Hepatocyte (in vitro differentiated cells): ENCODE results near the gene CEL.

Source experiments
- CTCF ChIP-seq: fragments of 200-600 bp; sonication (generic); IDR thresholded peaks from 2 replicates; pipeline ENCODE4 v1.5.1; 2016; ENCODE audit warnings: antibody characterized with exemption, mild to moderate bottlenecking; ENCODE audit not compliant: poor library complexity
- EZH2 ChIP-seq: fragments of 200-600 bp; sonication (generic); IDR thresholded peaks from 2 replicates; pipeline ENCODE4 v1.6.1; 2016; ENCODE audit warnings: antibody characterized with exemption, mild to moderate bottlenecking, borderline replicate concordance

- no peak for TF ChIP-seq EZH2
- no peak for TF ChIP-seq CTCF
Observed at GRCh38 chr9:133104718-133105460, 43.1 kb downstream of the CEL start.
